Measurements from ENCODE around the gene COMMD1. TPM values are rescaled to one million over a fixed set of nuclear protein-coding genes. Genes with fewer than 3 reads are reported as not detected.

The COMMD1 gene
- total RNA-seq, 1 experiment from 2014 or later, result 31.7 TPM

DNA sequence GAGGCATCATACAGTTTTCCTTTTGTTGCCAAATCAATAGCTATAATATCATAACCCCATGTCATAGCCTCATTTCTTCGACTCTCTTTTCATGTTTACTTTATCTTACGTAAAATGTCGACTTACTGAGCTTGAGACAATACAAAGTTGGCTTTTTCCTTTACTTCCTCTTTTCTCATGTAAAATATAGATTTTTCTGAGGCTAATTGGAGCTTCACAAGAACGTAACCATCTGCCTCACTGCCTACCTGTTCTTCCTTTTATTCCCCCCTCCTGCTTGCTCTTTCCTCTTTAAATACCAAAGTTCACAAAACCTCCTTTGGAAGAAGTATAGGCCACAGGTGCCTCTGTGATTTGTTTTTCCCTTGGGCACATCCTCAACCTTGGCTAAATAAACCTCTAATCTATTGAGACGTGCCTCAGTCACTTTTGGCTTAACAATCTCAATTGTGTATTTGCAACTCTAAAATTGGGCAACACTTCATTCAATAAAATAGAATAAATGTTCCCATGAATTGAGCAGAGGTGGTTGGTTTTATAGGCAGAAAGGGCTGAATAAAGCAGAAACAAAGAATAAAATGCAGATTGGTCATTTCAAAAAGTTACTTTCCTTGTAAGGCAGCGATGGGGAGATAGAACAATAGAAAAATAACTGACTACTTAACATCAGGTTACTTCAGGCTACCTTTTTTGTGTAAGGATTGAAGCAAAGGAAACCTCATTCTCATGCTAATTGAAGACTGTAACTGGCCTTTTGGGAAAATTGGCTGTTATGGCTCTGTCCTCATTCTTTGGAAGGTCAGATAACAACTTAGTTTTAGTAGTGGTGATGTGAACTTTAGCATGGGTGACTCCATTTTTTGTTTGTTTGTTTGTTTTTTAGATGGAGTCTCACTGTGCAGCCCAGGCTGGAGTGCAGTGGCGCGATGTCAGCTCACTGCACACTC lies 21.3 kb downstream of the COMMD1 start:
- no peak overlapping the region for H2AFZ ChIP-seq (ENCODE audit: low read length)
- no peak overlapping the region for H3K4me2 ChIP-seq (ENCODE audit: low read length)
- no TSS peak for BruUV-seq (replicated peaks)
- no peaks in the 10 kb centered on the region for H3K27me3 ChIP-seq (ENCODE audit: low read length)
- CTCF ChIA-PET, result no interaction called here
- intact Hi-C loops (cut with micrococcal nuclease), result no loop called here
- TF ChIP-seq EZH2phosphoT487 (IDR thresholded peaks at IDR 0.05; ENCODE audit: borderline replicate concordance, low read length), result no peak
- TF ChIP-seq, protein P1, sequence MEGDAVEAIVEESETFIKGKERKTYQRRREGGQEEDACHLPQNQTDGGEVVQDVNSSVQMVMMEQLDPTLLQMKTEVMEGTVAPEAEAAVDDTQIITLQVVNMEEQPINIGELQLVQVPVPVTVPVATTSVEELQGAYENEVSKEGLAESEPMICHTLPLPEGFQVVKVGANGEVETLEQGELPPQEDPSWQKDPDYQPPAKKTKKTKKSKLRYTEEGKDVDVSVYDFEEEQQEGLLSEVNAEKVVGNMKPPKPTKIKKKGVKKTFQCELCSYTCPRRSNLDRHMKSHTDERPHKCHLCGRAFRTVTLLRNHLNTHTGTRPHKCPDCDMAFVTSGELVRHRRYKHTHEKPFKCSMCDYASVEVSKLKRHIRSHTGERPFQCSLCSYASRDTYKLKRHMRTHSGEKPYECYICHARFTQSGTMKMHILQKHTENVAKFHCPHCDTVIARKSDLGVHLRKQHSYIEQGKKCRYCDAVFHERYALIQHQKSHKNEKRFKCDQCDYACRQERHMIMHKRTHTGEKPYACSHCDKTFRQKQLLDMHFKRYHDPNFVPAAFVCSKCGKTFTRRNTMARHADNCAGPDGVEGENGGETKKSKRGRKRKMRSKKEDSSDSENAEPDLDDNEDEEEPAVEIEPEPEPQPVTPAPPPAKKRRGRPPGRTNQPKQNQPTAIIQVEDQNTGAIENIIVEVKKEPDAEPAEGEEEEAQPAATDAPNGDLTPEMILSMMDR (conservative IDR thresholded peaks at IDR 0.05; ENCODE audit: low read depth, low read length), result no peak
- no peak for TF ChIP-seq EZH2 (IDR thresholded peaks at IDR 0.05; ENCODE audit: low read length, unreplicated experiment)
- H4K20me1 ChIP-seq (ENCODE audit: low read length), result no peaks in the 10 kb centered on the region
- no peaks in the 10 kb centered on the region for H3K4me1 ChIP-seq (ENCODE audit: insufficient read depth, low read length)
- no peaks in the 10 kb centered on the region for H3K36me3 ChIP-seq (ENCODE audit: low read depth, low read length)
- no peak for DNase-seq
- H3K27ac ChIP-seq (ENCODE audit: low read length), result no peak overlapping the region
- H3F3A ChIP-seq (ENCODE audit: low read length, unreplicated experiment), result no peaks in the 10 kb centered on the region
- POLR2A ChIA-PET (ENCODE audit: unreplicated experiment), result no interaction called here
- no peaks in the 10 kb centered on the region for H3K79me2 ChIP-seq (ENCODE audit: low read length)
- ATAC-seq, result no peak
- no peaks in the 10 kb centered on the region for H3K9me3 ChIP-seq (ENCODE audit: low read length)
- H3K9me2 ChIP-seq (replicated peaks; ENCODE audit: low read length), result no peaks in the 10 kb centered on the region
- H3K9ac ChIP-seq (ENCODE audit: low read length), result no peak overlapping the region
- H3K4me3 ChIP-seq (ENCODE audit: low read length), result no peak overlapping the region

DNA sequence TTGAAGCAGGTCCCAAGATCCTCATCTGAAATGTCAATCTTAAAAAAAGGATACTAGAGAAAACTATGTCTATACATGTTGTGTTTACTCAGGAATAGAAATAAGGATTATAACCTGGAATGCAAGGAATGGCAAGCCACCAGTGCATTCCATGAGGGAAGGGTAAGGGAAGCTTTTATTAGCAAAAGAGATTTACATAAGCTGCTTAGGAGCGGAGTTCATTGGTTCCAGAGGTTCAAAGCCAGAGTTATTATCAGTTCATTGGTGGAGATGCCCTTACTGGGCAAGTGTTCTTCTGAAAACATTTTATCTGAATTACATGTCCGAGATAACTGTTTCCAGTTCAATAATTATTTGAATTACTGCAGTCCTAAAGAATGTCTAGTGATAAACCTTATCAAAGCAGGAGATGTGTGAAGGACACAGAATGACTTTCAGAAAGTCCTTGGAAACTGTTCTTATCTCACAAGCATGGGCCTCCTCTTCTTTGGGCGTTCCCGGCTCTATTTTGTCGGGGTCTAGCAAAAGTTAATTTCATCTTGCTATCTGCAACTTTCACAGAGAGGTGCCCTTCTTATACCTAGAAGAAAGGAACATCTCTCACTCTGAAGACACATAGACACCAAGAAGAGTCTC lies 23.5 kb downstream of the COMMD1 start:
- intact Hi-C loops (cut with micrococcal nuclease), result no loop called here
- POLR2A ChIA-PET (ENCODE audit: unreplicated experiment), result no interaction called here
- Histone ChIP-seq H3K79me2 (ENCODE audit: low read length) (no peaks in the 10 kb centered on the region), H3K9ac (ENCODE audit: low read length) (no peak overlapping the region), H3K9me2 (replicated peaks; ENCODE audit: low read length) (no peaks in the 10 kb centered on the region), H2AFZ (ENCODE audit: low read length) (no peak overlapping the region), H3K9me3 (ENCODE audit: low read length) (no peaks in the 10 kb centered on the region), H3K27ac (ENCODE audit: low read length) (no peak overlapping the region), H3F3A (ENCODE audit: low read length, unreplicated experiment) (no peaks in the 10 kb centered on the region), H3K4me3 (ENCODE audit: low read length) (no peak overlapping the region), H3K4me1 (ENCODE audit: insufficient read depth, low read length) (no peaks in the 10 kb centered on the region), H3K27me3 (ENCODE audit: low read length) (no peaks in the 10 kb centered on the region), H3K4me2 (ENCODE audit: low read length) (no peak overlapping the region), H4K20me1 (ENCODE audit: low read length) (no peaks in the 10 kb centered on the region), H3K36me3 (ENCODE audit: low read depth, low read length) (no peaks in the 10 kb centered on the region)
- no peak for ATAC-seq
- DNase-seq, result no peak
- TF ChIP-seq EZH2 (IDR thresholded peaks at IDR 0.05; ENCODE audit: low read length, unreplicated experiment) (no peak), EZH2phosphoT487 (IDR thresholded peaks at IDR 0.05; ENCODE audit: borderline replicate concordance, low read length) (no peak)
- TF ChIP-seq, protein P1 (conservative IDR thresholded peaks at IDR 0.05; ENCODE audit: low read depth, low read length), result no peak
- BruUV-seq (replicated peaks), result no TSS peak
- CTCF ChIA-PET, result no interaction called here

DNA sequence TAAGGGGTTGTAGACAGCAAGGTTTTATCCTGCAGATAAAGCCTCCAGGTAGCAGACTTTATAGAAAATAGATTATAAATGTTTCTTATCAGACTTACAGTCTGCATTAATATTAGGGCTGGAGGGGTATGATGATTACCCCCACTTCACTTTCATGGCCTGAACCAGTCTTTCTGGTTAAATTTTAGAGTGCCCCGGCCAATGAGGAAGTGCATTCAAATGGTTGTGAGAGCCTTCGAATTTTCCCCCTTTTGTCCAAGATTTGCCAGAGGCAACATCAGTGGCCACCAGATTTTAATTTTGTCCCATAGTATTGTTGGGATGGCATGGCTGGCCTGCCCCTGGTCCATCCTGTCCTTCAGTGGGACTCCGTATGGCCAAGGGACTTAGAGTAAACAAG lies 31.6 kb downstream of the COMMD1 start:
- no TSS peak for BruUV-seq (replicated peaks)
- CTCF ChIA-PET, result no interaction called here

More for the DNA sequence above, 31.6 kb downstream of the COMMD1 start:
- no peak for TF ChIP-seq EZH2 (IDR thresholded peaks at IDR 0.05; ENCODE audit: low read length, unreplicated experiment)
- TF ChIP-seq EZH2phosphoT487 (IDR thresholded peaks at IDR 0.05; ENCODE audit: borderline replicate concordance, low read length), result no peak
- TF ChIP-seq, protein P1 (conservative IDR thresholded peaks at IDR 0.05; ENCODE audit: low read depth, low read length), result no peak
- H3K36me3 ChIP-seq (ENCODE audit: low read depth, low read length), result no peaks in the 10 kb centered on the region
- intact Hi-C loops (cut with micrococcal nuclease), result no loop called here
- no peak for DNase-seq
- H3K9me3 ChIP-seq (ENCODE audit: low read length), result no peaks in the 10 kb centered on the region
- no peaks in the 10 kb centered on the region for H3K27me3 ChIP-seq (ENCODE audit: low read length)
- H3K79me2 ChIP-seq (ENCODE audit: low read length), result no peaks in the 10 kb centered on the region
- no peaks in the 10 kb centered on the region for H3K4me1 ChIP-seq (ENCODE audit: insufficient read depth, low read length)
- no peak overlapping the region for H2AFZ ChIP-seq (ENCODE audit: low read length)
- H3K4me3 ChIP-seq (ENCODE audit: low read length), result no peak overlapping the region
- H3K9ac ChIP-seq (ENCODE audit: low read length), result no peak overlapping the region
- H3K4me2 ChIP-seq (ENCODE audit: low read length), result no peak overlapping the region
- POLR2A ChIA-PET (ENCODE audit: unreplicated experiment), result no interaction called here
- no peaks in the 10 kb centered on the region for H4K20me1 ChIP-seq (ENCODE audit: low read length)
- H3K9me2 ChIP-seq (replicated peaks; ENCODE audit: low read length), result no peaks in the 10 kb centered on the region
- H3K27ac ChIP-seq (ENCODE audit: low read length), result no peak overlapping the region
- H3F3A ChIP-seq (ENCODE audit: low read length, unreplicated experiment), result no peaks in the 10 kb centered on the region
- ATAC-seq, result no peak

Data from PC-3 (cell line).